Fibroblast of the aortic adventitia (primary cell): Measurements from ENCODE around the gene TXNDC11. TPM values are rescaled to one million over a fixed set of nuclear protein-coding genes. Genes with fewer than 3 reads are reported as not detected.
A peak's percentile ranks its signal among the peaks of the same experiment; 100 is the strongest.

Source experiments
- DNase-seq: peaks from one replicate; pipeline ENCODE4 v3.0.0-alpha.2; 2010; ENCODE audit warnings: low read depth
- H3K4me3 ChIP-seq: 2 replicates; pipeline ENCODE4 v1.5.1; 2011; ENCODE audit warnings: low read depth, mild to moderate bottlenecking, control low read depth, low read length, moderate library complexity
- total RNA-seq: library from RNA; depleted of rRNA; stranded (reverse); fragments of >200 nt; gene quantifications from 2 replicates; pipeline ENCODE4 v1.2.3, GENCODE V29; 2012; ENCODE audit warnings: low replicate concordance
- TF ChIP-seq, protein P1 (sequence below): IDR thresholded peaks from 2 replicates; pipeline ENCODE4 v1.5.1; 2011; ENCODE audit warnings: mild to moderate bottlenecking, low read length, control low read depth, inconsistent platforms; ENCODE audit not compliant: insufficient read depth

TXNDC11 gene
- total RNA-seq, 1 donor, result 24.0 TPM

DNA sequence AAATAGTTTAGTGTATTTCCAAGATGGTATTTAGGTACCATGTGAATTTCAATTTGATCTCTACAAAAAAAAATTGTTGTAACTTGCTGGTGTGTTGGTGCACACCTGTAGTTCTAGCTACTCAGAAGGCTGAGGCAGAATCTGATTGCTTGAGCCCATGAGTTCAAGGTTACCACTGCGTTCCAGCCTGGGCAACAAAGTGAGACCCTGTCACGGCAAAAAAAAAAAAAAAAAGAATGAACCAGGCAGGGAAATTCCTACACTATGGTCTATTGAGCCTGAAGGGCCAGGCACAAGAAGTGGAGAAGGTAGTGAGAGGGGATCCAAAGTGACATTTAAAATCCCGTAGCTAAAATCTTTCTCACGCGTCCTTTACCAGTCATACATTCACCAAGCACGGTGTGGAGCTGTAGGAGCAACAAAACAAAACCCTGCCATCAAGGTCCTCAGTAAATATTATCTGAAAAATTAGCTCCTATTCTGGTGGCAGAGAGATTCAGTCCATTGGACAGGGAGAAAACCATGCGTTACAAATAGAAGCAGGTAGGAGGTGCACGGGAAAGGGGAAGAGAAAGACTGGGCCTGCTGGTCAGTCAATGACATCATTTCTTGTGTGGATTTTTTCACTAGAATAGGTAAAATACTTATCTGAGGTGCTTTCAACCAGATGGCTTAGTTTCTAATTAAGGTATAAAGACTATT, 27.3 kb downstream of the TXNDC11 start:
- TF ChIP-seq, protein P1, sequence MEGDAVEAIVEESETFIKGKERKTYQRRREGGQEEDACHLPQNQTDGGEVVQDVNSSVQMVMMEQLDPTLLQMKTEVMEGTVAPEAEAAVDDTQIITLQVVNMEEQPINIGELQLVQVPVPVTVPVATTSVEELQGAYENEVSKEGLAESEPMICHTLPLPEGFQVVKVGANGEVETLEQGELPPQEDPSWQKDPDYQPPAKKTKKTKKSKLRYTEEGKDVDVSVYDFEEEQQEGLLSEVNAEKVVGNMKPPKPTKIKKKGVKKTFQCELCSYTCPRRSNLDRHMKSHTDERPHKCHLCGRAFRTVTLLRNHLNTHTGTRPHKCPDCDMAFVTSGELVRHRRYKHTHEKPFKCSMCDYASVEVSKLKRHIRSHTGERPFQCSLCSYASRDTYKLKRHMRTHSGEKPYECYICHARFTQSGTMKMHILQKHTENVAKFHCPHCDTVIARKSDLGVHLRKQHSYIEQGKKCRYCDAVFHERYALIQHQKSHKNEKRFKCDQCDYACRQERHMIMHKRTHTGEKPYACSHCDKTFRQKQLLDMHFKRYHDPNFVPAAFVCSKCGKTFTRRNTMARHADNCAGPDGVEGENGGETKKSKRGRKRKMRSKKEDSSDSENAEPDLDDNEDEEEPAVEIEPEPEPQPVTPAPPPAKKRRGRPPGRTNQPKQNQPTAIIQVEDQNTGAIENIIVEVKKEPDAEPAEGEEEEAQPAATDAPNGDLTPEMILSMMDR, result no peak
- DNase-seq, result no peak
- no peak overlapping the region for H3K4me3 ChIP-seq

DNA sequence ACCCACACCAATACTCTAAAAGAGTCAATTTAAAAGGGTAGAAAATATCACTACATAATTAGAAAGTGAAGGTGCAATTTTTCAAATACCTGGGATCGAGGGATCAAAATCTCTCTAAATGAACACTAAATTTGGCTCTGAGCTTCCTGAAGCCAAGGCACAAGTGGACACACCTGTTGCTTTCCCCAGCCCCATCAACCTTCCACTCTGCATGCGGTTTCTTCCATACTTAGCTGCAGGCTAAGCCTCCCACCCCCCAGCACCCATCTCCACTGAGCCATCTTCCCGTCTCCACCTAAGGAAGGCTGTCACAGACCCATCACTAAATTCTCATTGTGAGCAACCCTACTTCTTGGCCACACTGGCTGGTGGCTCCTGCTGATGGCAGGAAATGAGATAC, 30.5 kb downstream of the TXNDC11 start:
- TF ChIP-seq, protein P1, result no peak
- no peak overlapping the region for H3K4me3 ChIP-seq
- DNase-seq, result no peak

DNA sequence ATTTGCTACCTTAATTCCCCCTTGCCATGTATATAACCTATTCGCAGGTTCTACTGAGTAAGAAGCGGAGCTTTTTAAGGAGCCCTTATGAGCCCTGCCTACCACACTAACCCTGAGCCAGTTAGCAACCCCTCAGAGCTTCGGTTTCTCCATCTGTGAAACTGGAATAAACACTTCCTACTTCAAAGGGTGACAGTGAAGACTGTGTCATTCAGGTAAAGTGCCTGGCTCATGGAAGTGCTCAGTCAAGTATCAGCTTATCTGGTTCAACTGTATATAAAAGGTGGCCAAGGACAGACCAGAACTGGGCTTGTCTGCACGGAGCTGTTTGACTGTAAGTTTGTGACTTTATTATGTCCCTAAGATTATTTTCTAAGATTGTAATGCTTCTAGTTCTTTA, 31.0 kb downstream of the TXNDC11 start:
- no peak for DNase-seq
- TF ChIP-seq, protein P1, result no peak

DNA sequence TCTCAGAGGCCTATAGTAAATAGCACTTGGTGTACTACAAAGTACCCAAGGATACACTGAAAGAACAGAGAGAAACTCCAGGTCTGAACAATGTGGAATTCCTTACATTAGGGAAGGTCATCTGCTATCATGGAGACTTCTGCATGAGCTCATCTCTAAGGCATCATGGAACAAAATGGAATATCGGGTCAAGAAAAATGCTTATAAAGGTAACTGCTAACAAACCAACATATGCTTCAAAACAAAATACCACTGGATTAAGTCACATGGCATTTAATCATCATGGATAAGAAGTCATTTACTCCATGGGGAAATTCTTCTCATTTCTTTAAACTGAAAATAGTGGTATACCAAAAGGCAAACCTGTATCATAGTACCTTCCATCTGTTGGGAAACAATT, 34.2 kb downstream of the TXNDC11 start:
- H3K4me3 ChIP-seq, result no peak overlapping the region
- TF ChIP-seq, protein P1, result no peak
- peak; percentile 36 for DNase-seq

More for the DNA sequence above, 31.0 kb downstream of the TXNDC11 start:
- H3K4me3 ChIP-seq, result no peak overlapping the region

DNA sequence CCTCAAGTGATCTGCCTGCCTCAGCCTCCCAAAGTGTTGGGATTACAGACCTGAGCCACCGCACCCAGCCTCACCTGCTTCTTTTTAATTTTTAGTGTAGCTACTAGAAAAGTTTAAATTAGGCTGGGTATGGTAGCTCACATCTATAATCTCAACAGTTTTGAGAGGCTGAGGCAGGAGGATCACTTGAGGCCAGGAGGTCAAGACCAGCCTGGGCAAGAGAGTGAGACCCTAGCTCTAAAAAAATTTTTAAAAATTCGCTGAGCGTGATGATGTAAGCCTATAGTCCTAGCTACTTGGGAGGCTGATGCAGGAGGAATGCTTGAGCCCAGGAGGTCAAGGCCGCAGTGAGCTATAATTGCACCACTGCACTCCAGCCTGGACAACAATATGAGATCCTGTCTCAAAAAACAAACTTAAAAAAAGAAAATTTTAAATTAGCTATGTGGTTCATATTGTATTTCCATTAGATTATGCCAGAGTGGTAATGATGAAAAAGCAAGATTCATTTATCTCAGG, 34.9 kb downstream of the TXNDC11 start:
- TF ChIP-seq, protein P1, result no peak
- no peak for DNase-seq

DNA sequence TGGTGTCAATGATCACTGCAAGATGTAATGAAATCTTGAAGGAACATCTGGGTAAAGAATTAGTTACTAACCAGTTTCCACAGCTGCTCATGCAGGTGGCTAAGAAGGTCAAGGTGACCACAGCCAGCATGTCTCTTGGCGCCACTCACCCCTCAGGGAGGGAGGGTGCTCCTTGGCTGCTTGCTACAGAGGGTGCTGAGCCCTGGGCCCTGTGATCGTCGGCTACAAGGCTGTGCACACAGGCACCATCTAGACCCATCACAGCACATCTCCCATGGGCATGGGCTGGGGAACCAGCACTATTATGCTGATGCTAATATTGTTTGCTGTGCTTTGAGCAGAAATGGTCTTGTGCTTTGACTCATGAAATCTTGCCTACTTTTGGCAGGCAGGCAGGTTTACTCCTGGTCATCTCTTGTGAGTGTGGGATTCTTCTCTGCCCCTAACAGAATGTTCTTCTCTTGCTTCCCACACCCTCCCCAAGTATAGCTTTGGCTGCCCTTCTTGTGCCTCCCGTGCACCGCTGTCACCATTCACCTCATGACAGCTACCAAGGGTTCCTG, 36.4 kb downstream of the TXNDC11 start:
- DNase-seq, result peak; percentile 17
- TF ChIP-seq, protein P1, result no peak
- H3K4me3 ChIP-seq, result no peak overlapping the region

More for the DNA sequence above, 34.9 kb downstream of the TXNDC11 start:
- no peak overlapping the region for H3K4me3 ChIP-seq
